ENCODE data around the gene POLR3A.

GRCh38 chr10:78065611-78066010 is 36.3 kb upstream of the POLR3A start:
- TF ChIP-seq, protein P1, sequence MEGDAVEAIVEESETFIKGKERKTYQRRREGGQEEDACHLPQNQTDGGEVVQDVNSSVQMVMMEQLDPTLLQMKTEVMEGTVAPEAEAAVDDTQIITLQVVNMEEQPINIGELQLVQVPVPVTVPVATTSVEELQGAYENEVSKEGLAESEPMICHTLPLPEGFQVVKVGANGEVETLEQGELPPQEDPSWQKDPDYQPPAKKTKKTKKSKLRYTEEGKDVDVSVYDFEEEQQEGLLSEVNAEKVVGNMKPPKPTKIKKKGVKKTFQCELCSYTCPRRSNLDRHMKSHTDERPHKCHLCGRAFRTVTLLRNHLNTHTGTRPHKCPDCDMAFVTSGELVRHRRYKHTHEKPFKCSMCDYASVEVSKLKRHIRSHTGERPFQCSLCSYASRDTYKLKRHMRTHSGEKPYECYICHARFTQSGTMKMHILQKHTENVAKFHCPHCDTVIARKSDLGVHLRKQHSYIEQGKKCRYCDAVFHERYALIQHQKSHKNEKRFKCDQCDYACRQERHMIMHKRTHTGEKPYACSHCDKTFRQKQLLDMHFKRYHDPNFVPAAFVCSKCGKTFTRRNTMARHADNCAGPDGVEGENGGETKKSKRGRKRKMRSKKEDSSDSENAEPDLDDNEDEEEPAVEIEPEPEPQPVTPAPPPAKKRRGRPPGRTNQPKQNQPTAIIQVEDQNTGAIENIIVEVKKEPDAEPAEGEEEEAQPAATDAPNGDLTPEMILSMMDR (IDR thresholded peaks at IDR 0.05 in 8 of 11, conservative IDR thresholded peaks at IDR 0.05 in 3 of 11) = no peak
- no peak for TF ChIP-seq POLR2A (IDR thresholded peaks at IDR 0.05)
- TF ChIP-seq POLR2AphosphoS5 (IDR thresholded peaks at IDR 0.05) = no peak
